VCaP (cell line): ENCODE results near the gene NELL1.

Experiments used
- H3K27ac ChIP-seq: fragments of 450-650 bp; 2 replicates; pipeline ENCODE4 v1.5.1; 2017
- TF ChIP-seq, protein P1 (sequence below): fragments of 450-650 bp; conservative IDR thresholded peaks from 2 replicates; pipeline ENCODE4 v1.5.1; 2017; ENCODE audit warnings: mild to moderate bottlenecking, moderate library complexity

Gene NELL1

DNA sequence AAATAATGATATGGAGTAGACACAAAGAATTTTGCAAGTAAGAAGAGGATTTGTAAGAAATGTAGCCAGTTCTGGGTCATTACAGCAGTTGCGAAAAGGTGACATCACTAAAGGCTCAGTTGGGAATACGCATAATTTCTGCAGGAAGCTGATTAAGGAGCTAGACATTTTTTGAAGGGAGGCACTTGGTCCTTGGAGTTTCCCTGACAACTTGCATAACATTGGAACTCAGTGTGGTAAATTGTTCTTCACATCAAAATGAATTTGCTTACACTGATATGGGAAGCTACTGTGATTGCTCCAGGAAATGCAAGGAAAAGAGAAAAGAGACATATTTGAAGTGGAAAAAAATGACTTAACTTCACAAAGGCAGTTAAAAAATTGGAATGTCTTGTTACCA lies 626.1 kb downstream of the NELL1 start:
- no peak overlapping the region for H3K27ac ChIP-seq
- TF ChIP-seq, protein P1, sequence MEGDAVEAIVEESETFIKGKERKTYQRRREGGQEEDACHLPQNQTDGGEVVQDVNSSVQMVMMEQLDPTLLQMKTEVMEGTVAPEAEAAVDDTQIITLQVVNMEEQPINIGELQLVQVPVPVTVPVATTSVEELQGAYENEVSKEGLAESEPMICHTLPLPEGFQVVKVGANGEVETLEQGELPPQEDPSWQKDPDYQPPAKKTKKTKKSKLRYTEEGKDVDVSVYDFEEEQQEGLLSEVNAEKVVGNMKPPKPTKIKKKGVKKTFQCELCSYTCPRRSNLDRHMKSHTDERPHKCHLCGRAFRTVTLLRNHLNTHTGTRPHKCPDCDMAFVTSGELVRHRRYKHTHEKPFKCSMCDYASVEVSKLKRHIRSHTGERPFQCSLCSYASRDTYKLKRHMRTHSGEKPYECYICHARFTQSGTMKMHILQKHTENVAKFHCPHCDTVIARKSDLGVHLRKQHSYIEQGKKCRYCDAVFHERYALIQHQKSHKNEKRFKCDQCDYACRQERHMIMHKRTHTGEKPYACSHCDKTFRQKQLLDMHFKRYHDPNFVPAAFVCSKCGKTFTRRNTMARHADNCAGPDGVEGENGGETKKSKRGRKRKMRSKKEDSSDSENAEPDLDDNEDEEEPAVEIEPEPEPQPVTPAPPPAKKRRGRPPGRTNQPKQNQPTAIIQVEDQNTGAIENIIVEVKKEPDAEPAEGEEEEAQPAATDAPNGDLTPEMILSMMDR, result no peak

- H3K27ac ChIP-seq, result no peak overlapping the region
- TF ChIP-seq, protein P1, result no peak
Measured at GRCh38 chr11:21301981-21302380, 632.6 kb downstream of the NELL1 start.

DNA sequence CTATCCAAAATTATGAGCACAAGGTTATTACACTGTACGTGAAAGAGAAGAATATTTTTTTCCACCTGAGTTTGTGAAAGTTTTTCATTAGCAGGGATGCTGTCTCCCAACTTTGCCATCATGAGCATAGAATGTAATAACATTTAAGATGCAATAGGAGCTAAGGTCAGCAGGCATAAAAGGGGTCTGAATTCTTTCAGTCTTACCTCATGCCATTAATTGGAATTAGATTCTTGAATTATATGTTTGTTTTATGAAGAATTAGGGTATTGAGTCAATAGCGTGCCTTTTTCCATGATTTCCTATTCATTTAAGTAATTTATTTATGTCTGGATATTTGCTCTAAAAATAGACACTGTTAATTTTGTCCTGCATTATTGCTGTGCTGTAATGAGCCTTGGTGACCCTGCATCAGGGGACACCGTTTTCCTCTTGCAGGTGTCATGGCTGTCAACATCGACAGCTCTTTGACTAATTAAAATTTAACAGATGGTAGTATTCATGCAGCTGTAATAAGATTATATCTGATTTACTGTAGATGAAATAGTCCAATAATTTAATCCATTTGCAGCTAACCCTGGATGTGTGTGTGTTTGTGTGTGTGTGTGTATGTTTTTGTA lies 637.5 kb downstream of the NELL1 start:
- H3K27ac ChIP-seq, result no peak overlapping the region
- TF ChIP-seq, protein P1, result no peak

DNA sequence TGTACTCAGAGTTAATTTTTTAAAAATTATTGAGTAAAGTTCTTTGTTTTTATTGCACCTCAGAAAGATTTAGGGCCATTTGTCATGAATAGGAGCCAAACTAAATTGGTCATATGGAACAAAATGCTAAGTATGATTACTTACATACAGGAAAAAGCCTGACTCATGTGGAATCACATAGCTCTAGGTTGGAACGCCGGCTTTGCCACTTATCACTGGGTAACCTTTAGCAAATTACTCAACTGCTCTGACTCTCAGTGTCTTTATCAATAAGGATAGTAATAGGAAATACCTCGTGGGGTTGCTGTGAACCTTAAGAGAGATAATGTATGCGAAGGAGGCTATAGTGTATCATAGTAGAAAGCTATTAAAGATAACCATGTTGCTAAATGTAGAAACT lies 638.5 kb downstream of the NELL1 start:
- TF ChIP-seq, protein P1, result no peak
- H3K27ac ChIP-seq, result no peak overlapping the region

DNA sequence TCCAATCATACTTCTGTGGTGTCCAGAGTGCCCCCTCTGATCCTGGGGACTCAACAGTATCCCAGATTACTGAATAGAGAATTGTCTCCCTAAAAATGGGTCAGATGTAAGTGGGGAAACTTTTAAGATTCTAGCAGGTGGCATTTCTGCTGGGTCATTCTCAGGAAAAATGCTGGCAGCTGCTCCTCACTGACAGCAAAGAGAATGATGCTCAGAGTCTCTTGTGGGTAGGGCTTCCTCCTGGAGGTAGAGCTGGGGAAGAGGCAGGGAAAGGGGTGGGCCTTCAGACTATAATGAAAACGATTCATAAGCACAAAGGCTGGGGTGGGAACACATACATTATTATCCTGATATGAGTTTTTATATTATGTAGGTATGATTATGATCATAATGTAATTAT lies 647.2 kb downstream of the NELL1 start:
- TF ChIP-seq, protein P1, result no peak
- no peak overlapping the region for H3K27ac ChIP-seq

- TF ChIP-seq, protein P1, result no peak
- no peak overlapping the region for H3K27ac ChIP-seq
Measured at GRCh38 chr11:21321072-21321471, 651.7 kb downstream of the NELL1 start.

DNA sequence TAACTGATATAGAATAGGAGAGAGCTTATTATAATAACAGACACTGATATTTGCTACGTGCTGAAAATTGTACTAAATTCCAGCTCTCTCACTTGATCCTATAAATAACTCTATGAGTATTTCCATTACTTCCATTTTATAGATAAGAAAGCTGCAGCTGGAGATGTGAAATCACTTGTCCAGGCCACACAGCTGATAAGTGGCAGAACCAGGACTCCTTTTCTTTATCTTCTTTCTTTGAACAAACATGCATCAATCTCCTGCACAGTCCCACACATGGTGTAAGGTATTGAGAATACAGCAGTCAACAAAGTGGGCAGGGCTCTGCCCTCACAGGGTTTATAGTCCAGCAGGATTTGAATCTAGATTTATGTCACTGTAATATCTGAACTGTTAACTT lies 652.1 kb downstream of the NELL1 start:
- H3K27ac ChIP-seq, result no peak overlapping the region
- TF ChIP-seq, protein P1, result no peak
